ENCODE results near the gene SPRY1. TPM values are rescaled to one million over a fixed set of nuclear protein-coding genes. Genes with fewer than 3 reads are reported as not detected.

SPRY1 gene
- total and polyA plus RNA-seq, 4 donors: 11.1 to 20.3 (median 12.4) TPM

DNA sequence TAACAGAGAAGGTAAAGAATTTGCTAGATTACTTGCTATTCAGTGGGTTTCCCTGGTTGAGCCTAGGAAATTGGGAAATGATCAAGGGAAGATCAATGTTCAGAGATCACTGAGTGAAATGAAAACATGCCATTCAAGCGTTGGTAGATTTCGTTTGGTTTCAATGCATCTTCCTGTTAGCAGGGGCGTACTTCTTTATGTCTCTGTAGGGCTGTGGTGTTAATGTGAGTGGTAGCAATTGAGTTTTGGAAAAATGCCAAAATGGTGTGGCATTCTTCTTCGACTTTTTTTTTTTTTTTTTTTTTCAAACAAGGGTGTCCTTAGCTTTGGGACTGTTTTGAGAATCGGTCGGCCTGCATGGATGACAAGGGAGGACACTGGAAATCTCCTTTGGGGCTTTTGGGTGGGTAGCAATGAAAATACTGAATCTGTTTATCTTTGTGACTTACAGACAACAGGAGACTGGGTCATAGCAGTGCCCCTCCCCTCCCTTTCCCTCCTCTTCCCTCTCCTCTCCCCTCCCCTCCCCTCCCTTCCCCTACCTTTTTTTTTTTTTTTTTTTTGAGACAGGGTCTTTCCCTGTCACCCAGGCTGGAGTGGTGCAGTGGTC is 50.4 kb downstream of the SPRY1 start:
- Histone ChIP-seq H3K9ac (ENCODE audit: low read depth in 1 of 2, low read length in 2 of 2) (no peak overlapping the region), H3K4me3 (ENCODE audit: low read depth in 1 of 3, low read length in 3 of 3) (no peak overlapping the region), H3K27ac (ENCODE audit: low read depth in 1 of 2, low read length in 2 of 2) (no peak overlapping the region), H3K27me3 (ENCODE audit: control insufficient read depth in 4 of 4, insufficient read depth in 4 of 4, low read length in 3 of 4) (no peaks in the 10 kb centered on the region), H3K4me1 (ENCODE audit: control insufficient read depth in 4 of 4, insufficient read depth in 4 of 4, low read length in 3 of 4) (peaks cover 0 to 4% (median 0%) of the 10 kb centered on the region in 4 donors), H3K36me3 (ENCODE audit: control insufficient read depth in 4 of 4, insufficient read depth in 3 of 4, low read depth in 1 of 4, low read length in 3 of 4) (no peaks in the 10 kb centered on the region), H3K9me3 (ENCODE audit: control insufficient read depth in 4 of 4, low read length in 3 of 4) (no peaks in the 10 kb centered on the region)
- WGBS: 62% methylated on average over 6 of the region's 6 CpGs
- no peak for TF ChIP-seq RAD21 (IDR thresholded peaks at IDR 0.05)
- no peak for DNase-seq (ENCODE audit: low spot score)

DNA sequence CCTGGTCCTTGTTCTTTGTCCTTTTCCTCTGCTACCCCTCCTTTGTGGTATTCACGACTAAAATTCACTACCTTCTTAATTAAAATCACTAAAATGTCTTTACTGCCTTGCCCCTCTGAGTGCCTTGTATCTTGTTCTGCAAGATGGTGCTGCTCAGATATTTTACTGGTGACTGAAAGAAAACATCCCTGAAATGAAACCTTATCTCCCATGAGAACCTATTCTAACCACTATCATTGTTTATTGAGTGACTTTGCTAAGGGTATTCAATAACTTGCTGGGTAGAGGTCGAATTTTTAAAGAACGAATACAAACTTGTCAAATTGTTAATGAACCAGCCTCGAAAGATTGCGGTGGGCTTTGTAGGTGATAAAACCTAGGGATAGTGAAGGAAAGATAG is 52.8 kb downstream of the SPRY1 start:
- H3K36me3 ChIP-seq (ENCODE audit: control insufficient read depth in 4 of 4, insufficient read depth in 3 of 4, low read depth in 1 of 4, low read length in 3 of 4): no peaks in the 10 kb centered on the region
- no peaks in the 10 kb centered on the region for H3K9me3 ChIP-seq (ENCODE audit: control insufficient read depth in 4 of 4, low read length in 3 of 4)
- no peak overlapping the region for H3K27ac ChIP-seq (ENCODE audit: low read depth in 1 of 2, low read length in 2 of 2)
- no peak overlapping the region for H3K9ac ChIP-seq (ENCODE audit: low read depth in 1 of 2, low read length in 2 of 2)
- DNase-seq (ENCODE audit: low spot score): no peak
- TF ChIP-seq NR2F2 (IDR thresholded peaks at IDR 0.05): no peak
- TF ChIP-seq RXRA (IDR thresholded peaks at IDR 0.05): no peak
- no peak for TF ChIP-seq FOXA2 (IDR thresholded peaks at IDR 0.05)
- no peak for TF ChIP-seq EGR1 (IDR thresholded peaks at IDR 0.05; ENCODE audit: low read depth in 2 of 2)
- TF ChIP-seq, protein P1, sequence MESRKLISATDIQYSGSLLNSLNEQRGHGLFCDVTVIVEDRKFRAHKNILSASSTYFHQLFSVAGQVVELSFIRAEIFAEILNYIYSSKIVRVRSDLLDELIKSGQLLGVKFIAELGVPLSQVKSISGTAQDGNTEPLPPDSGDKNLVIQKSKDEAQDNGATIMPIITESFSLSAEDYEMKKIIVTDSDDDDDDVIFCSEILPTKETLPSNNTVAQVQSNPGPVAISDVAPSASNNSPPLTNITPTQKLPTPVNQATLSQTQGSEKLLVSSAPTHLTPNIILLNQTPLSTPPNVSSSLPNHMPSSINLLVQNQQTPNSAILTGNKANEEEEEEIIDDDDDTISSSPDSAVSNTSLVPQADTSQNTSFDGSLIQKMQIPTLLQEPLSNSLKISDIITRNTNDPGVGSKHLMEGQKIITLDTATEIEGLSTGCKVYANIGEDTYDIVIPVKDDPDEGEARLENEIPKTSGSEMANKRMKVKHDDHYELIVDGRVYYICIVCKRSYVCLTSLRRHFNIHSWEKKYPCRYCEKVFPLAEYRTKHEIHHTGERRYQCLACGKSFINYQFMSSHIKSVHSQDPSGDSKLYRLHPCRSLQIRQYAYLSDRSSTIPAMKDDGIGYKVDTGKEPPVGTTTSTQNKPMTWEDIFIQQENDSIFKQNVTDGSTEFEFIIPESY (IDR thresholded peaks at IDR 0.05): no peak
- TF ChIP-seq FOXA1 (IDR thresholded peaks at IDR 0.05): no peak
- TF ChIP-seq, protein P2, sequence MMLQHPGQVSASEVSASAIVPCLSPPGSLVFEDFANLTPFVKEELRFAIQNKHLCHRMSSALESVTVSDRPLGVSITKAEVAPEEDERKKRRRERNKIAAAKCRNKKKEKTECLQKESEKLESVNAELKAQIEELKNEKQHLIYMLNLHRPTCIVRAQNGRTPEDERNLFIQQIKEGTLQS (IDR thresholded peaks at IDR 0.05): no peak
- TF ChIP-seq, protein P3, sequence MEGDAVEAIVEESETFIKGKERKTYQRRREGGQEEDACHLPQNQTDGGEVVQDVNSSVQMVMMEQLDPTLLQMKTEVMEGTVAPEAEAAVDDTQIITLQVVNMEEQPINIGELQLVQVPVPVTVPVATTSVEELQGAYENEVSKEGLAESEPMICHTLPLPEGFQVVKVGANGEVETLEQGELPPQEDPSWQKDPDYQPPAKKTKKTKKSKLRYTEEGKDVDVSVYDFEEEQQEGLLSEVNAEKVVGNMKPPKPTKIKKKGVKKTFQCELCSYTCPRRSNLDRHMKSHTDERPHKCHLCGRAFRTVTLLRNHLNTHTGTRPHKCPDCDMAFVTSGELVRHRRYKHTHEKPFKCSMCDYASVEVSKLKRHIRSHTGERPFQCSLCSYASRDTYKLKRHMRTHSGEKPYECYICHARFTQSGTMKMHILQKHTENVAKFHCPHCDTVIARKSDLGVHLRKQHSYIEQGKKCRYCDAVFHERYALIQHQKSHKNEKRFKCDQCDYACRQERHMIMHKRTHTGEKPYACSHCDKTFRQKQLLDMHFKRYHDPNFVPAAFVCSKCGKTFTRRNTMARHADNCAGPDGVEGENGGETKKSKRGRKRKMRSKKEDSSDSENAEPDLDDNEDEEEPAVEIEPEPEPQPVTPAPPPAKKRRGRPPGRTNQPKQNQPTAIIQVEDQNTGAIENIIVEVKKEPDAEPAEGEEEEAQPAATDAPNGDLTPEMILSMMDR (IDR thresholded peaks at IDR 0.05; ENCODE audit: low read depth, low read length, missing input control): no peak
- no peak for TF ChIP-seq JUND (IDR thresholded peaks at IDR 0.05)
- TF ChIP-seq SP1 (IDR thresholded peaks at IDR 0.05): no peak
- TF ChIP-seq TAF1 (conservative IDR thresholded peaks at IDR 0.05): no peak
- TF ChIP-seq HNF4A (conservative IDR thresholded peaks at IDR 0.05): no peak
- TF ChIP-seq YY1 (IDR thresholded peaks at IDR 0.05): no peak
- TF ChIP-seq, protein P4, sequence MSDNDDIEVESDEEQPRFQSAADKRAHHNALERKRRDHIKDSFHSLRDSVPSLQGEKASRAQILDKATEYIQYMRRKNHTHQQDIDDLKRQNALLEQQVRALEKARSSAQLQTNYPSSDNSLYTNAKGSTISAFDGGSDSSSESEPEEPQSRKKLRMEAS (IDR thresholded peaks at IDR 0.05): no peak
- no peak for TF ChIP-seq HNF4G (IDR thresholded peaks at IDR 0.05)
- TF ChIP-seq, protein P5, sequence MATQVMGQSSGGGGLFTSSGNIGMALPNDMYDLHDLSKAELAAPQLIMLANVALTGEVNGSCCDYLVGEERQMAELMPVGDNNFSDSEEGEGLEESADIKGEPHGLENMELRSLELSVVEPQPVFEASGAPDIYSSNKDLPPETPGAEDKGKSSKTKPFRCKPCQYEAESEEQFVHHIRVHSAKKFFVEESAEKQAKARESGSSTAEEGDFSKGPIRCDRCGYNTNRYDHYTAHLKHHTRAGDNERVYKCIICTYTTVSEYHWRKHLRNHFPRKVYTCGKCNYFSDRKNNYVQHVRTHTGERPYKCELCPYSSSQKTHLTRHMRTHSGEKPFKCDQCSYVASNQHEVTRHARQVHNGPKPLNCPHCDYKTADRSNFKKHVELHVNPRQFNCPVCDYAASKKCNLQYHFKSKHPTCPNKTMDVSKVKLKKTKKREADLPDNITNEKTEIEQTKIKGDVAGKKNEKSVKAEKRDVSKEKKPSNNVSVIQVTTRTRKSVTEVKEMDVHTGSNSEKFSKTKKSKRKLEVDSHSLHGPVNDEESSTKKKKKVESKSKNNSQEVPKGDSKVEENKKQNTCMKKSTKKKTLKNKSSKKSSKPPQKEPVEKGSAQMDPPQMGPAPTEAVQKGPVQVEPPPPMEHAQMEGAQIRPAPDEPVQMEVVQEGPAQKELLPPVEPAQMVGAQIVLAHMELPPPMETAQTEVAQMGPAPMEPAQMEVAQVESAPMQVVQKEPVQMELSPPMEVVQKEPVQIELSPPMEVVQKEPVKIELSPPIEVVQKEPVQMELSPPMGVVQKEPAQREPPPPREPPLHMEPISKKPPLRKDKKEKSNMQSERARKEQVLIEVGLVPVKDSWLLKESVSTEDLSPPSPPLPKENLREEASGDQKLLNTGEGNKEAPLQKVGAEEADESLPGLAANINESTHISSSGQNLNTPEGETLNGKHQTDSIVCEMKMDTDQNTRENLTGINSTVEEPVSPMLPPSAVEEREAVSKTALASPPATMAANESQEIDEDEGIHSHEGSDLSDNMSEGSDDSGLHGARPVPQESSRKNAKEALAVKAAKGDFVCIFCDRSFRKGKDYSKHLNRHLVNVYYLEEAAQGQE (IDR thresholded peaks at IDR 0.05): no peak
- no peak for TF ChIP-seq RAD21 (IDR thresholded peaks at IDR 0.05)
- TF ChIP-seq GABPA (IDR thresholded peaks at IDR 0.05 in 1 of 2, conservative IDR thresholded peaks at IDR 0.05 in 1 of 2): no peak
- H3K27me3 ChIP-seq (ENCODE audit: control insufficient read depth in 4 of 4, insufficient read depth in 4 of 4, low read length in 3 of 4): no peaks in the 10 kb centered on the region
- peaks cover 0 to 3% (median 0%) of the 10 kb centered on the region in 4 donors for H3K4me1 ChIP-seq (ENCODE audit: control insufficient read depth in 4 of 4, insufficient read depth in 4 of 4, low read length in 3 of 4)
- H3K4me3 ChIP-seq (ENCODE audit: low read depth in 1 of 3, low read length in 3 of 3): no peak overlapping the region
- WGBS: 63% methylated on average over 5 of the region's 5 CpGs

Measured in liver (tissue), 9 donors.